SHP77 treated with DMSO at 0.1 percent for 48 hours (cell line): ENCODE measurements around the gene ACAA2.

Experiments
- DNase-seq: peaks from one replicate; lab custom pipeline; 2025; lab: John Stamatoyannopoulos, UW

The ACAA2 gene

DNA sequence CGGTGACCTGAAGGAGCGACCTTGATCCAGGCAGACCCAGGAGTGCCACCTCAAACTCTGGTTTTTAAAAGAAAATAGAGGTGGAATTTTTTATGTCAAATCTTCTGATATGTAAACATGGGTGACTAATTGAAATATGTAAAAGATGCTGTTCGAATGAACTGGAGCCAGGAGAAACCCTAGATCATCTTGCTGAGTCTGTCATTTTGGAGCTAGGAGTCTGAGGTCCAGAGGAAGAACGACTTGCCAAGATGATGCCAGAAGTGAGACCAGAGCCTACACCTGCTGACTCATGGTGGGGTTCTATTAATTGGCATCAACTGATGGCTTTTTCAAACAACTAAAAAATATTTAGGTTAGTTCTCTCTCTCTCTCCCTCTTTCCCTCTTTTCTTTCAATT, 74.1 kb downstream of the ACAA2 start:
- no peak for DNase-seq

DNA sequence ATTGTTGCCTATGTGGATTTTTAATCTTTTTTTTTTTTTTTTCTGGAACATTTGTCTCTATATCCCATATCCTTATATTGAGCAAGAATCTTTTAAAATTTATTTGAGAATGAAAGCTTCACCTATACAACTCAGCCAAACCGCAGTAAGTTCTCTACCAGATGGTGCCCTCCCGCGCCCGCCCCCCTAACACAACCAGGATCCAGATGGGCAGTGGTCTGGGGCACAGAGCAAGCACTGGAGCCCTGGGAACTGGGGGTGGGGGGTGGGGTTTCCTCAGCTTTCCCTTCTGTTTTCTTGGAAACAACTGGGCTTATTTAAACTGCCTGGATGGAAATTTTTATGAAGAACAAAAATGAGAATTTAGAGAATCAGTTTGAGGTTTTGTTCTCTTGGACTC, 74.6 kb downstream of the ACAA2 start:
- no peak for DNase-seq

GRCh38 chr18:49734836-49735235, 78.5 kb downstream of the ACAA2 start:
- DNase-seq: no peak

GRCh38 chr18:49733896-49734585, 79.3 kb downstream of the ACAA2 start:
- no peak for DNase-seq

DNA sequence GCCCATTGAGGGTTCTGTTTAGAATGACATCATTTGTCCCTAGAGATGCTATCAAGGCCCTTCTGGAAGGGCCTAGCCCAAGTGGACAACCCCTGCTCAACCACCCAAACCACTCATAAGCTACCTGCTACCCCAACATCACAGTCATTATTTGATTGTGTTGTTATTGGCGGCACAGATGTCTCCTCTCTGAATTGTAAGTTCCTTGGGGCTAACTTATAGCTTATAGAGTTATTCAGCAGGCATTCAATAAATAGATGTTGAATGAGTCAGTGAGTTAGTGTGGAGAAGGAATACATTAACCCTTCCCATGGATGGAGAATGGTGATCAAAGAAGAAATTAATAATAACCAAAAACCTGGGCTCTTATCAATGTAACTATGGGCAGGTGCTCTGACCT, 80.0 kb downstream of the ACAA2 start:
- no peak for DNase-seq
